Measurements from ENCODE around the gene CASKIN2.
A peak's percentile ranks its signal among the peaks of the same experiment; 100 is the strongest.

DNA sequence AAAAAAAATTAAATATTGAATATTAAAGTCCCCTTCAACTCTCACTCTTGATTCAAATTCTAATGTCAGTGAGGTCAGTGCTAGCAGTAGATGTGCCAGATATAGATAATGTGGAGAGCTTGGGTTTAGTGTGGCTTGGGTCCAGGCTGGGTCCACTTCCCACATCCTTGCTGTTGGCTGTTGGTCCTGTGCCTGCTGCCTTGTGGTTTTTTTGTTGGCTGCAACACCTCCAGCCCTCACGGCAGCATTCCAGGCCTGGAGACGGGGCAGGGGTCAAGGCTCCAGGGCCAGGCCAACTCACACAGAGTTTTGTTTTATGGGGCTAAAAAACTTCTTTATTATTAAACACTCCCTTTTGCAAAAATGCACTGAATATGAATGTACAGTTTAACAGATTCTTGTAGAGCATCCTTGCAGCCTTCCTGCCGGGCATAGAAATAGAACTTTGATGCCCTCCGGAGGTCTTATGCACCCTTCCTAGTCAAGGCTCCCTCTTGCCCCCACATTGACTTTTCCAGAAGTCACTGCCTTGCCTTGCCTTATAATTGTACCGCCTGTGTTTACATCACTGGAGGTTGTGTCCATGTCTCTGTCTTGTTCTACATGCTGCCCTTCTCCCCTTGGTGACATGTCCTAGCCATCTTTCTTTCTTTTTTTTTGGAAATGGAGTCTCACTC, 46.7 kb upstream of the CASKIN2 start:
- TF ChIP-seq, protein P1, sequence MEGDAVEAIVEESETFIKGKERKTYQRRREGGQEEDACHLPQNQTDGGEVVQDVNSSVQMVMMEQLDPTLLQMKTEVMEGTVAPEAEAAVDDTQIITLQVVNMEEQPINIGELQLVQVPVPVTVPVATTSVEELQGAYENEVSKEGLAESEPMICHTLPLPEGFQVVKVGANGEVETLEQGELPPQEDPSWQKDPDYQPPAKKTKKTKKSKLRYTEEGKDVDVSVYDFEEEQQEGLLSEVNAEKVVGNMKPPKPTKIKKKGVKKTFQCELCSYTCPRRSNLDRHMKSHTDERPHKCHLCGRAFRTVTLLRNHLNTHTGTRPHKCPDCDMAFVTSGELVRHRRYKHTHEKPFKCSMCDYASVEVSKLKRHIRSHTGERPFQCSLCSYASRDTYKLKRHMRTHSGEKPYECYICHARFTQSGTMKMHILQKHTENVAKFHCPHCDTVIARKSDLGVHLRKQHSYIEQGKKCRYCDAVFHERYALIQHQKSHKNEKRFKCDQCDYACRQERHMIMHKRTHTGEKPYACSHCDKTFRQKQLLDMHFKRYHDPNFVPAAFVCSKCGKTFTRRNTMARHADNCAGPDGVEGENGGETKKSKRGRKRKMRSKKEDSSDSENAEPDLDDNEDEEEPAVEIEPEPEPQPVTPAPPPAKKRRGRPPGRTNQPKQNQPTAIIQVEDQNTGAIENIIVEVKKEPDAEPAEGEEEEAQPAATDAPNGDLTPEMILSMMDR (IDR thresholded peaks at IDR 0.05): peak; percentile 28; the same call in 2 of the 3 replicates
- TF ChIP-seq POLR2A (IDR thresholded peaks at IDR 0.05; ENCODE audit: low read length) (no peak), SMC3 (IDR thresholded peaks at IDR 0.05) (peak; percentile 25; the same call in 1 of the 3 replicates), EP300 (IDR thresholded peaks at IDR 0.05) (no peak), FOSL2 (IDR thresholded peaks at IDR 0.05) (no peak), FOSL2 (CRISPR knock-in tag; IDR thresholded peaks at IDR 0.05) (no peak), SREBF2 (IDR thresholded peaks at IDR 0.05) (no peak), RNF2 (IDR thresholded peaks at IDR 0.05; ENCODE audit: borderline replicate concordance, low read depth) (no peak), CEBPB (IDR thresholded peaks at IDR 0.05) (no peak), KDM5A (IDR thresholded peaks at IDR 0.05) (no peak)
- TF ChIP-seq, protein P2, sequence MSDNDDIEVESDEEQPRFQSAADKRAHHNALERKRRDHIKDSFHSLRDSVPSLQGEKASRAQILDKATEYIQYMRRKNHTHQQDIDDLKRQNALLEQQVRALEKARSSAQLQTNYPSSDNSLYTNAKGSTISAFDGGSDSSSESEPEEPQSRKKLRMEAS (IDR thresholded peaks at IDR 0.05): no peak
- TF ChIP-seq, protein P3, sequence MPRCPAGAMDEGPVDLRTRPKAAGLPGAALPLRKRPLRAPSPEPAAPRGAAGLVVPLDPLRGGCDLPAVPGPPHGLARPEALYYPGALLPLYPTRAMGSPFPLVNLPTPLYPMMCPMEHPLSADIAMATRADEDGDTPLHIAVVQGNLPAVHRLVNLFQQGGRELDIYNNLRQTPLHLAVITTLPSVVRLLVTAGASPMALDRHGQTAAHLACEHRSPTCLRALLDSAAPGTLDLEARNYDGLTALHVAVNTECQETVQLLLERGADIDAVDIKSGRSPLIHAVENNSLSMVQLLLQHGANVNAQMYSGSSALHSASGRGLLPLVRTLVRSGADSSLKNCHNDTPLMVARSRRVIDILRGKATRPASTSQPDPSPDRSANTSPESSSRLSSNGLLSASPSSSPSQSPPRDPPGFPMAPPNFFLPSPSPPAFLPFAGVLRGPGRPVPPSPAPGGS (IDR thresholded peaks at IDR 0.05): no peak
- TF ChIP-seq, protein P4, sequence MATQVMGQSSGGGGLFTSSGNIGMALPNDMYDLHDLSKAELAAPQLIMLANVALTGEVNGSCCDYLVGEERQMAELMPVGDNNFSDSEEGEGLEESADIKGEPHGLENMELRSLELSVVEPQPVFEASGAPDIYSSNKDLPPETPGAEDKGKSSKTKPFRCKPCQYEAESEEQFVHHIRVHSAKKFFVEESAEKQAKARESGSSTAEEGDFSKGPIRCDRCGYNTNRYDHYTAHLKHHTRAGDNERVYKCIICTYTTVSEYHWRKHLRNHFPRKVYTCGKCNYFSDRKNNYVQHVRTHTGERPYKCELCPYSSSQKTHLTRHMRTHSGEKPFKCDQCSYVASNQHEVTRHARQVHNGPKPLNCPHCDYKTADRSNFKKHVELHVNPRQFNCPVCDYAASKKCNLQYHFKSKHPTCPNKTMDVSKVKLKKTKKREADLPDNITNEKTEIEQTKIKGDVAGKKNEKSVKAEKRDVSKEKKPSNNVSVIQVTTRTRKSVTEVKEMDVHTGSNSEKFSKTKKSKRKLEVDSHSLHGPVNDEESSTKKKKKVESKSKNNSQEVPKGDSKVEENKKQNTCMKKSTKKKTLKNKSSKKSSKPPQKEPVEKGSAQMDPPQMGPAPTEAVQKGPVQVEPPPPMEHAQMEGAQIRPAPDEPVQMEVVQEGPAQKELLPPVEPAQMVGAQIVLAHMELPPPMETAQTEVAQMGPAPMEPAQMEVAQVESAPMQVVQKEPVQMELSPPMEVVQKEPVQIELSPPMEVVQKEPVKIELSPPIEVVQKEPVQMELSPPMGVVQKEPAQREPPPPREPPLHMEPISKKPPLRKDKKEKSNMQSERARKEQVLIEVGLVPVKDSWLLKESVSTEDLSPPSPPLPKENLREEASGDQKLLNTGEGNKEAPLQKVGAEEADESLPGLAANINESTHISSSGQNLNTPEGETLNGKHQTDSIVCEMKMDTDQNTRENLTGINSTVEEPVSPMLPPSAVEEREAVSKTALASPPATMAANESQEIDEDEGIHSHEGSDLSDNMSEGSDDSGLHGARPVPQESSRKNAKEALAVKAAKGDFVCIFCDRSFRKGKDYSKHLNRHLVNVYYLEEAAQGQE (IDR thresholded peaks at IDR 0.05): no peak
- TF ChIP-seq, protein P5, sequence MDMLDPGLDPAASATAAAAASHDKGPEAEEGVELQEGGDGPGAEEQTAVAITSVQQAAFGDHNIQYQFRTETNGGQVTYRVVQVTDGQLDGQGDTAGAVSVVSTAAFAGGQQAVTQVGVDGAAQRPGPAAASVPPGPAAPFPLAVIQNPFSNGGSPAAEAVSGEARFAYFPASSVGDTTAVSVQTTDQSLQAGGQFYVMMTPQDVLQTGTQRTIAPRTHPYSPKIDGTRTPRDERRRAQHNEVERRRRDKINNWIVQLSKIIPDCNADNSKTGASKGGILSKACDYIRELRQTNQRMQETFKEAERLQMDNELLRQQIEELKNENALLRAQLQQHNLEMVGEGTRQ (IDR thresholded peaks at IDR 0.05): no peak
- TF ChIP-seq, protein P6, sequence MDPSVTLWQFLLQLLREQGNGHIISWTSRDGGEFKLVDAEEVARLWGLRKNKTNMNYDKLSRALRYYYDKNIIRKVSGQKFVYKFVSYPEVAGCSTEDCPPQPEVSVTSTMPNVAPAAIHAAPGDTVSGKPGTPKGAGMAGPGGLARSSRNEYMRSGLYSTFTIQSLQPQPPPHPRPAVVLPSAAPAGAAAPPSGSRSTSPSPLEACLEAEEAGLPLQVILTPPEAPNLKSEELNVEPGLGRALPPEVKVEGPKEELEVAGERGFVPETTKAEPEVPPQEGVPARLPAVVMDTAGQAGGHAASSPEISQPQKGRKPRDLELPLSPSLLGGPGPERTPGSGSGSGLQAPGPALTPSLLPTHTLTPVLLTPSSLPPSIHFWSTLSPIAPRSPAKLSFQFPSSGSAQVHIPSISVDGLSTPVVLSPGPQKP (IDR thresholded peaks at IDR 0.05; ENCODE audit: low read depth, low read length): no peak

Measured in A549 (cell line).